Astrocyte of the spinal cord (primary cell): Measurements from ENCODE around the gene ALDH3A1.
A peak's percentile ranks its signal among the peaks of the same experiment; 100 is the strongest.

Experiments used
- DNase-seq: peaks from one replicate; pipeline ENCODE4 v3.0.0; 2011; ENCODE audit warnings: low read depth, low spot score
- H3K4me3 ChIP-seq: 2 replicates; pipeline ENCODE4 v1.5.1; 2011; ENCODE audit warnings: low read depth, mild to moderate bottlenecking, low read length, moderate library complexity
- in situ Hi-C: cut with HindIII; loops from 2 replicates; pipeline ENCODE4 v1.10.0; 2017; ENCODE audit warnings: low sequenced_read_pairs
- TF ChIP-seq, protein P1 (sequence below): IDR thresholded peaks from 2 replicates; pipeline ENCODE4 v1.5.1; 2012; ENCODE audit warnings: low read depth, mild to moderate bottlenecking, low read length, inconsistent platforms

Gene ALDH3A1

DNA sequence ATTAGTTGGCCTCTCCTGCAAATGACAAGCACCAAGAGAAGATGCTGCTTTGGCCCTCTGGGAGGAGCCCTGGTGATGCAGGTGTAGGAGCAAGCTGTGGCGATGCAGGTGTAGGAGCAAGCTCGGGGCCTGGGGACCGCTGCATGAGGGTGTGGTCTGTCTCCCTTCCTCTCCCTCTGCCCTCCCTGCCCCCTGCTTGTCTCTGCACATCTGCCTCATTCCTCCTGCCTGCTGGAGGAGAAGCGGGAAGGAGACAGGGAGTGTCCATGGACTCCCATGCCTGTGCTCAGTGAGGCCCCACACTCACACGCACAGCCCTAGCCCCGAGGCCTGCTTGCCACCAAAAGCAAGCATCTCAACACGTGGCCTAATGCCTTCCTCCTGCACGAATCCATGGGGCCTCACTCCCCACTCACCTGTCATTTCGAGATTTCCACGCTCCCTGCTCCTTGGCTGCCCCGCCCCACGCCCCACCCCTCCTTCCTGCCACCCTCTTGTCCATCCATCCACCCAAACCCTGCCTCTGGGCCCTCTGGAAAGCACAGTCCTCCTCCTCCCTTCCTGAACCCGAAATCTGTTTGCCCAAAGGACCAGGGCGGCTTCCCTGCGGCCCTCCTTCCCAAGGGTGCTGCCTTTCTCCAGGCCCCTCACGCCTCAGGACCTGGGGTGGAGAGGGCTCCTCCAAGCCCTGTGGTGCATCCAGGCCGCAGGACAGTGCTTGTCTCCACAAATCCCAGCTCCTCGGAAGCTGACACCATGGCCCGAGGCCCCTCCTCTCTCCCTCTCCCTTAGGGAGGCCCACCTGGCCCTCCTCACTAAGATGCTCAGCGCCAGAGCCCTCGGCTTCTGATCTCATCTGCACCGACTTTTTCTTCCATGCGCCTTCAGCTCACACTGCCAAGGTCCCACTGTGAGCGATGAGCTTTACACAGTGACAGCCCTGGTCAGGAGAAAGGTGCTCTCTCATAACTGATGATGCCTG is 11.8 kb upstream of the ALDH3A1 start:
- no peak for DNase-seq
- no peak overlapping the region for H3K4me3 ChIP-seq
- in situ Hi-C loops = no loop called here
- TF ChIP-seq, protein P1, sequence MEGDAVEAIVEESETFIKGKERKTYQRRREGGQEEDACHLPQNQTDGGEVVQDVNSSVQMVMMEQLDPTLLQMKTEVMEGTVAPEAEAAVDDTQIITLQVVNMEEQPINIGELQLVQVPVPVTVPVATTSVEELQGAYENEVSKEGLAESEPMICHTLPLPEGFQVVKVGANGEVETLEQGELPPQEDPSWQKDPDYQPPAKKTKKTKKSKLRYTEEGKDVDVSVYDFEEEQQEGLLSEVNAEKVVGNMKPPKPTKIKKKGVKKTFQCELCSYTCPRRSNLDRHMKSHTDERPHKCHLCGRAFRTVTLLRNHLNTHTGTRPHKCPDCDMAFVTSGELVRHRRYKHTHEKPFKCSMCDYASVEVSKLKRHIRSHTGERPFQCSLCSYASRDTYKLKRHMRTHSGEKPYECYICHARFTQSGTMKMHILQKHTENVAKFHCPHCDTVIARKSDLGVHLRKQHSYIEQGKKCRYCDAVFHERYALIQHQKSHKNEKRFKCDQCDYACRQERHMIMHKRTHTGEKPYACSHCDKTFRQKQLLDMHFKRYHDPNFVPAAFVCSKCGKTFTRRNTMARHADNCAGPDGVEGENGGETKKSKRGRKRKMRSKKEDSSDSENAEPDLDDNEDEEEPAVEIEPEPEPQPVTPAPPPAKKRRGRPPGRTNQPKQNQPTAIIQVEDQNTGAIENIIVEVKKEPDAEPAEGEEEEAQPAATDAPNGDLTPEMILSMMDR = no peak

DNA sequence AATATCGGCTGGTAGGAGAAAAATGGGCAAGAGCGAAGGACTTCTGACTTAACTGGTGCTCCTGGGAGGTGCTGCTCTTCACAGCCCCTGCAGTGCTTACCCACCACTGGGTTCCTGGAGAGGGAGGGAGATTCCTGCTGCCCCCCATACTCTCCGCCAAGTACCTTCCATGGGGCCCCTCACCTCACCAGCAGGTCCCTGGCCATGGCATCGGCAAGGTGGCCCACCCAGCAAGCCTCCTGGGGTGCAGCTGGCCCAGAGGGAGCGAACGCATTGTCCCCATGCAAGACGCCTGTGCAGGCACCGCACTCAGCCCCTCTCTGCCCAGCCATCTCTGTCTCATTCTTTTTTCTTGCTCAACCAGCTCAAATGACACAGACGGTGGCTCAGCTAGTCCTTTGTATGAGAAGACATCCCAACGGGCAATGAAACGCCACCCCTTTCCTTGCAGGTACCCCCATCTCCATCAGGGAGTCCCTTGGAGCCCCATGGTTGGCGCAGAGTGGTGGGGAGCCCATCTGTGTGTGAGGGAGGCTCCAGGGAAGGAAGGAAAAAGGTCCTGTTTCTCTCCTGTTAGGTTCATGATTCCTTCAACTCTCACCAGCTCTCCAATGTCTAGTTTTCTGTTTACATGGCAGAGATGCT is 9.6 kb upstream of the ALDH3A1 start:
- H3K4me3 ChIP-seq = no peak overlapping the region
- in situ Hi-C loops = no loop called here
- TF ChIP-seq, protein P1 = no peak
- DNase-seq = no peak

DNA sequence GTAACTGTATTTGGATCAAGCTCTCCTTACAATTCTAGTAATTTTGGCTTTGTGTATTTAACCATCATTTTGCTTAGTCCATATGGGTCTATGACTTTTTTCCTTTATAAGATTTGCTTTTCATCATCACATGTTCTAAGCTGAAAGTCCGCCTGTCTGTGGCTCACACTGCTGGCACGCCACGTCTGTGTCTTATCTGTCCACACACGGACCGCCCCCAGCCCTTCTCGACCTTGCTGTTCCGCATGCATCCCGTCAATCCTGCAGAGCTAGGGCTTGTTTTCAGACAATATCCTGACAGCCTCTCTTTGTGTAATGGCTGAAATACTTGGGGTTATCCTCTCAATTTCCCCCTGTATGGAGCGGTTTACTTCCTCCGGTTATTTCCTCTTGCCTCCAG is 8.4 kb upstream of the ALDH3A1 start:
- no peak overlapping the region for H3K4me3 ChIP-seq
- in situ Hi-C loops = no loop called here
- TF ChIP-seq, protein P1 = no peak
- DNase-seq = no peak

DNA sequence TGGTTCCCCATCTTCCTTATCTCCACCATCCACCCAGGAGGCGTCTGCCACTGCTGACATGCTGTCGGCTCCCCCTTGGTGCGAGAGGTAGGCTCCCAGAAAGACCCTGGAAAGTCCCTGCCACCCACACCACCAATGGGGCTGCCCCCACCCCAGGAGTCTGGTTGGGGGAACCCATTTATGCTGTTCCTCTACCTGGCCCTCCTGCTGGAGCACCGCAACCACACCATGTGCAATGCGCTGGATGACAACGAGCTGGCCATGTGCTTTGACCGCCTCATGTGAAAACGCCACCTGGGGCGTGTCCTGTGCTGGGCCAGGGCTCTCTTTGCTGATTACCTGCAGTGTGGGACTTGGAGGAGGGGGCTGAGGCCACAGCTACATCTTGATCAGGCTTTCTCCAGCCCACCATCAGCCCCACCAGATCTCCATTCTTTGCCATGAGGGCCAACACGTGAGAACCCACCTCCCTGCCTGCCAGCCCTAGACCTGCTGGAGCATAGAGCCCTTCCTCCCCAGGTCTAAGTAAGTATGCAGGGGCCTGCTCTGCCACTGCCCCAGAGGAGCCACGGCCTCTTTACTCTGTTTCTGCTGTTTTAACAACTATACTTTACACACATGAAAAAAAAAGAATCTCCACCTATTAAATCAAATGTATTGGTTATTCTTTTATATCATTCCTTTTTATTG is 7.9 kb upstream of the ALDH3A1 start:
- DNase-seq = no peak
- in situ Hi-C loops = no loop called here
- TF ChIP-seq, protein P1 = no peak
- H3K4me3 ChIP-seq = no peak overlapping the region

DNA sequence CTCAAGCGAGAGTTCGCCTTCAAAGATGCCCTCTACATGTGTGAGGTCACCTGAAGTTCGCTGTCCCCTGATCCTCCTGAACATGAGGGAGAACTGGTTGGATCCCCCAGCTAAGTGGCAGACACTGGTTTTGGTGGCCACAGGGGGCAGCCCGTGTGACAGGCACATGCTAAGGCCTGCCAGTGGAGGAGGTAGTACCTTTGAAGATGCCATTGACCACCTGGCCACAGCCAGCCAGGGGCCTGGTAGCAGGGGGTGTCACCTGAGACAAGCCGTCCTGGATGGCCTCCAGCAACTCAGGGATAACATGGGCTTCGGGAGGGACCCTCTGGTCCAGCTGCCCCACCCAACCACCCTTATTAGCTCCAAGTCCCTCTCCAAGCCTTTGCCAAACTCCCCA is 7.3 kb upstream of the ALDH3A1 start:
- in situ Hi-C loops = no loop called here
- DNase-seq = no peak
- TF ChIP-seq, protein P1 = no peak
- H3K4me3 ChIP-seq = no peak overlapping the region

DNA sequence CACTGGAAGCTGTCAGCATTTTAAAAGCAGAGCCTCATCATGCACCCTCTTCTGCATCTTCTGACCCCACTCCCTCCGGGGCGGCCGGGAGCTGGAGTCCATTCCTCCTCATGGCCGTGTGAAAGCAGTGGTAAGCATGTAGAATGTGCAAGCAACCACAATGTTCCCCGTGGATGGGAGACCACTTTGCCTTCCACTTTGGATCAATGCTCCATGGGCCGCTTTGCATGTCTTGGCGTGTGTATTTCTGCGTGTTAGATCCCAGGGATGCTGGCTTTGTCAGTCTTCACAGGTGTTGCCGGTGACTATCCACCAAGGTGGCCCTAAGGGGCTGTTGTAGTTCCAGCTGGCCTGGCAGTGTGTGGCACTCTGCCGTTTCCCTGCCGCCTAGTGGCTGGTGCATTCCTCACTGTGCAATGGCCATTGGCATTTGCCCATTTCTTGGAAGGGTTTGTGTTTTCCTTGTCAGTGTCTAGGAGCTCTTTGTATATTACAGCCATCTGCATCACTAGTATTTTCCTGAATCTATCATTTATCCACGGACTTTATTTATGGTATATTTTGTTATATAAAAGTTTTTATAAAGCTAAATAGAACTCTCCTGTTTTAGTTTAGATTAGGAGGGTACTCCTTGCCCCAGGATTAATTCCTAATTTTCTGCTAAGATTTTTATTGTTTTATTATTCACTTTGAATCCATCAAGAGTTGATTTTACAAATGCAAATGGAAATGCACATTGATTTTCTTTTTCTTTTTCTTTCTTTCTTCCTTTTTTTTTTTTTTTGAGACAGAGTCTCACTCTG is 5.8 kb upstream of the ALDH3A1 start:
- TF ChIP-seq, protein P1 = peak; percentile 42
- DNase-seq = no peak
- H3K4me3 ChIP-seq = no peak overlapping the region
- in situ Hi-C loops = no loop called here
